ENCODE data around the gene C14orf132.
A peak's percentile ranks its signal among the peaks of the same experiment; 100 is the strongest.

The C14orf132 gene

GRCh38 chr14:96104469-96105057 is 65.4 kb downstream of the C14orf132 start:
- no peaks in the 10 kb centered on the region for H3K27me3 ChIP-seq (ENCODE audit: insufficient read depth, low read depth)
- H3K4me2 ChIP-seq, result no peak overlapping the region
- H3K4me1 ChIP-seq (ENCODE audit: low read depth, poor library complexity, severe bottlenecking), result no peaks in the 10 kb centered on the region
- H3K36me3 ChIP-seq (ENCODE audit: insufficient read depth), result no peaks in the 10 kb centered on the region
- H4K20me1 ChIP-seq (ENCODE audit: insufficient read depth), result no peaks in the 10 kb centered on the region
- no peak overlapping the region for H3K9ac ChIP-seq
- no peak overlapping the region for H3K27ac ChIP-seq
- H2AFZ ChIP-seq (ENCODE audit: low read depth), result peak overlapping the region; percentile 55; the same call in 1 of the 2 replicates
- no peak for TF ChIP-seq CTCF (conservative IDR thresholded peaks at IDR 0.05; ENCODE audit: low read depth, low read length)
- no peaks in the 10 kb centered on the region for H3K79me2 ChIP-seq (ENCODE audit: insufficient read depth, low read depth)
- H3K4me3 ChIP-seq (IDR thresholded peaks at IDR 0.05; ENCODE audit: insufficient read depth, low read depth, low read length), result no peak overlapping the region

GRCh38 chr14:96105089-96105925 is 66.1 kb downstream of the C14orf132 start:
- H4K20me1 ChIP-seq (ENCODE audit: insufficient read depth), result no peaks in the 10 kb centered on the region
- H3K27me3 ChIP-seq (ENCODE audit: insufficient read depth, low read depth), result no peaks in the 10 kb centered on the region
- H3K9ac ChIP-seq, result no peak overlapping the region
- H3K36me3 ChIP-seq (ENCODE audit: insufficient read depth), result no peaks in the 10 kb centered on the region
- no peak overlapping the region for H3K27ac ChIP-seq
- no peak overlapping the region for H3K4me3 ChIP-seq (IDR thresholded peaks at IDR 0.05; ENCODE audit: insufficient read depth, low read depth, low read length)
- TF ChIP-seq CTCF (conservative IDR thresholded peaks at IDR 0.05; ENCODE audit: low read depth, low read length), result no peak
- no peak overlapping the region for H3K4me2 ChIP-seq
- no peaks in the 10 kb centered on the region for H3K79me2 ChIP-seq (ENCODE audit: insufficient read depth, low read depth)
- H3K4me1 ChIP-seq (ENCODE audit: low read depth, poor library complexity, severe bottlenecking), result no peaks in the 10 kb centered on the region
- H2AFZ ChIP-seq (ENCODE audit: low read depth), result no peak overlapping the region

- TF ChIP-seq CTCF (conservative IDR thresholded peaks at IDR 0.05; ENCODE audit: low read depth, low read length), result no peak
- Histone ChIP-seq H3K4me1 (ENCODE audit: low read depth, poor library complexity, severe bottlenecking) (no peaks in the 10 kb centered on the region), H3K4me2 (no peak overlapping the region), H3K36me3 (ENCODE audit: insufficient read depth) (no peaks in the 10 kb centered on the region), H3K9ac (no peak overlapping the region), H2AFZ (ENCODE audit: low read depth) (no peak overlapping the region), H3K27me3 (ENCODE audit: insufficient read depth, low read depth) (no peaks in the 10 kb centered on the region), H3K4me3 (IDR thresholded peaks at IDR 0.05; ENCODE audit: insufficient read depth, low read depth, low read length) (no peak overlapping the region), H3K79me2 (ENCODE audit: insufficient read depth, low read depth) (no peaks in the 10 kb centered on the region), H4K20me1 (ENCODE audit: insufficient read depth) (no peaks in the 10 kb centered on the region), H3K27ac (no peak overlapping the region)
These were observed 66.8 kb downstream of the C14orf132 start for GRCh38 chr14:96105926-96106441.

- H3K4me3 ChIP-seq (IDR thresholded peaks at IDR 0.05; ENCODE audit: insufficient read depth, low read depth, low read length), result no peak overlapping the region
- H3K36me3 ChIP-seq (ENCODE audit: insufficient read depth), result no peaks in the 10 kb centered on the region
- TF ChIP-seq CTCF (conservative IDR thresholded peaks at IDR 0.05; ENCODE audit: low read depth, low read length), result no peak
- H2AFZ ChIP-seq (ENCODE audit: low read depth), result no peak overlapping the region
- H3K79me2 ChIP-seq (ENCODE audit: insufficient read depth, low read depth), result no peaks in the 10 kb centered on the region
- no peaks in the 10 kb centered on the region for H3K4me1 ChIP-seq (ENCODE audit: low read depth, poor library complexity, severe bottlenecking)
- H3K27me3 ChIP-seq (ENCODE audit: insufficient read depth, low read depth), result no peaks in the 10 kb centered on the region
- no peak overlapping the region for H3K4me2 ChIP-seq
- H3K9ac ChIP-seq, result no peak overlapping the region
- H3K27ac ChIP-seq, result no peak overlapping the region
- no peaks in the 10 kb centered on the region for H4K20me1 ChIP-seq (ENCODE audit: insufficient read depth)
These were observed 67.7 kb downstream of the C14orf132 start for GRCh38 chr14:96106891-96107290.

Data from KMS-11 (cell line).